SIG-M5 treated with dmso at 0.1 percent for 504 hours (cell line): ENCODE measurements around the gene ITGA11.

ENCODE experiments used
- DNase-seq: peaks from one replicate; lab custom pipeline; 2025; ENCODE audit not compliant: unreplicated experiment; lab: John Stamatoyannopoulos, UW

Gene ITGA11

GRCh38 chr15:68376447-68377060 lies 55.4 kb downstream of the ITGA11 start:
- no peak for DNase-seq

GRCh38 chr15:68375716-68376220 lies 56.2 kb downstream of the ITGA11 start:
- DNase-seq = no peak

- no peak for DNase-seq
Observed at GRCh38 chr15:68375191-68375631, 56.8 kb downstream of the ITGA11 start.

- DNase-seq = no peak
Observed at GRCh38 chr15:68374168-68374745, 57.7 kb downstream of the ITGA11 start.

- no peak for DNase-seq
Observed at GRCh38 chr15:68373028-68373427, 58.9 kb downstream of the ITGA11 start.

- no peak for DNase-seq
Observed at GRCh38 chr15:68372291-68372811, 59.6 kb downstream of the ITGA11 start.

GRCh38 chr15:68371851-68372250 lies 60.1 kb downstream of the ITGA11 start:
- DNase-seq = no peak

GRCh38 chr15:68371160-68371559 lies 60.8 kb downstream of the ITGA11 start:
- no peak for DNase-seq

GRCh38 chr15:68370768-68371151 lies 61.2 kb downstream of the ITGA11 start:
- DNase-seq = no peak

- DNase-seq = no peak
Observed at GRCh38 chr15:68369931-68370767, 61.8 kb downstream of the ITGA11 start.

GRCh38 chr15:68368731-68369435 lies 63.1 kb downstream of the ITGA11 start:
- DNase-seq = no peak

GRCh38 chr15:68367992-68368391 lies 64.0 kb downstream of the ITGA11 start:
- no peak for DNase-seq

GRCh38 chr15:68367226-68367625 lies 64.7 kb downstream of the ITGA11 start:
- DNase-seq = no peak

- no peak for DNase-seq
Observed at GRCh38 chr15:68366314-68366713, 65.6 kb downstream of the ITGA11 start.

- no peak for DNase-seq
Observed at GRCh38 chr15:68365770-68366169, 66.2 kb downstream of the ITGA11 start.

GRCh38 chr15:68365140-68365745 lies 66.7 kb downstream of the ITGA11 start:
- DNase-seq = no peak

GRCh38 chr15:68364660-68365035 lies 67.3 kb downstream of the ITGA11 start:
- DNase-seq = no peak

- DNase-seq = no peak
Observed at GRCh38 chr15:68364028-68364659, 67.8 kb downstream of the ITGA11 start.

GRCh38 chr15:68363353-68363752 lies 68.6 kb downstream of the ITGA11 start:
- no peak for DNase-seq

- DNase-seq = no peak
Observed at GRCh38 chr15:68362537-68363126, 69.3 kb downstream of the ITGA11 start.
